SK-N-SH (cell line): ENCODE results near the gene KCNJ12. TPM values are rescaled to one million over a fixed set of nuclear protein-coding genes. Genes with fewer than 3 reads are reported as not detected.
"Not testable (repeated sequence)": the region's sequence is repeated elsewhere in the genome, so short reads cannot be mapped to it uniquely, and the experiment has no call there.

ENCODE experiments used
- CTCF ChIA-PET: fragments of 300-600, 350-600 bp; formaldehyde crosslinking; extraction: SDS; loops from one replicate; lab custom pipeline; 2021; lab: Yijun Ruan, JAX
- POLR2A ChIA-PET: fragments of 350-600 bp; sonication (Branson Sonifier 250); formaldehyde crosslinking; extraction: SDS; loops from one replicate; lab custom pipeline; 2020; ENCODE audit warnings: antibody characterized with exemption, inconsistent platforms; lab: Yijun Ruan, JAX
- DNase-seq: peaks from one replicate; pipeline ENCODE4 v3.0.0; 2012
- H2AFZ ChIP-seq: fragments of 200-600 bp; sonication (generic); 2 replicates; pipeline ENCODE4 v1.8.1; 2016; ENCODE audit warnings: antibody characterized with exemption, mild to moderate bottlenecking, low read depth
- H3F3A ChIP-seq: fragments of 200-600 bp; sonication (generic); replicated peaks from 2 replicates; pipeline ENCODE3; 2016; ENCODE audit warnings: antibody characterized with exemption, mild to moderate bottlenecking; ENCODE audit not compliant: insufficient read depth
- H3K27ac ChIP-seq, 2 experiments: fragments of 200-500 bp in 1 of 2; fragments of 200-600 bp in 1 of 2; sonication (Bioruptor generic) in 1 of 2; sonication (generic), shearing (Covaris generic) in 1 of 2; 2 replicates each; pipeline versions ENCODE4 v1.5.1 to v1.6.1; 2014 to 2016; ENCODE audit warnings: low read depth in 2 of 2, inconsistent platforms in 1 of 2, low read length in 1 of 2, mild to moderate bottlenecking in 1 of 2, mixed read lengths in 1 of 2
- H3K27me3 ChIP-seq: fragments of 200-600 bp; sonication (generic), shearing (Covaris generic); 2 replicates; pipeline ENCODE4 v1.6.1; 2016; ENCODE audit warnings: mixed run types; ENCODE audit not compliant: insufficient read depth
- H3K36me3 ChIP-seq, 2 experiments: fragments of 200-500 bp in 1 of 2; fragments of 200-600 bp in 1 of 2; sonication (Bioruptor generic) in 1 of 2; sonication (generic) in 1 of 2; replicated peaks in 1 of 2; 2 replicates each; pipeline versions ENCODE3 to v1.5.1; 2014 to 2016; ENCODE audit warnings: low read length in 1 of 2, mild to moderate bottlenecking in 1 of 2; ENCODE audit not compliant: insufficient read depth in 2 of 2, control insufficient read depth in 1 of 2
- H3K4me1 ChIP-seq, 2 experiments: fragments of 200-500 bp in 1 of 2; fragments of 200-600 bp in 1 of 2; sonication (Bioruptor generic) in 1 of 2; sonication (generic), shearing (Covaris generic) in 1 of 2; 2 replicates each; pipeline versions ENCODE4 v1.5.1 to v1.6.1; 2014 to 2016; ENCODE audit warnings: low read depth in 1 of 2, low read length in 1 of 2, mixed run types in 1 of 2; ENCODE audit not compliant: insufficient read depth in 2 of 2, control insufficient read depth in 1 of 2
- H3K4me2 ChIP-seq: fragments of 200-600 bp; sonication (generic), shearing (Covaris generic); 2 replicates; pipeline ENCODE4 v1.6.1; 2017; ENCODE audit warnings: mixed run types
- H3K4me3 ChIP-seq, 2 experiments: fragments of 200-500 bp in 1 of 2; fragments of 200-600 bp in 1 of 2; sonication (Bioruptor generic) in 1 of 2; sonication (generic), shearing (Covaris generic) in 1 of 2; 2 replicates each; pipeline versions ENCODE4 v1.5.1 to v1.8.1; 2014 to 2016; ENCODE audit warnings: low read depth in 2 of 2, inconsistent platforms in 1 of 2, low read length in 1 of 2, mild to moderate bottlenecking in 1 of 2, mixed read lengths in 1 of 2, moderate library complexity in 1 of 2
- H3K79me2 ChIP-seq: fragments of 200-600 bp; sonication (generic); 2 replicates; pipeline ENCODE4 v1.8.1; 2017; ENCODE audit warnings: mild to moderate bottlenecking; ENCODE audit not compliant: insufficient read depth
- H3K9ac ChIP-seq: fragments of 200-600 bp; sonication (generic); 2 replicates; pipeline ENCODE4 v1.6.1; 2017; ENCODE audit warnings: mixed run types
- H3K9me2 ChIP-seq: fragments of 200-600 bp; sonication (generic); 2 replicates; pipeline ENCODE4 v1.6.1; 2017; ENCODE audit warnings: mixed run types
- H3K9me3 ChIP-seq: fragments of 200-600 bp; sonication (generic); 2 replicates; pipeline ENCODE4 v1.6.1; 2017; ENCODE audit warnings: mixed run types, mild to moderate bottlenecking, moderate library complexity
- H4K20me1 ChIP-seq: fragments of 200-600 bp; sonication (generic); 2 replicates; pipeline ENCODE4 v1.6.1; 2017; ENCODE audit warnings: mild to moderate bottlenecking, mixed run types; ENCODE audit not compliant: insufficient read depth
- FOSL2 ChIP-seq: IDR thresholded peaks from 2 replicates; pipeline ENCODE4 v1.4.0; 2012; ENCODE audit warnings: low read depth, mild to moderate bottlenecking, moderate library complexity, borderline replicate concordance
- MXI1 ChIP-seq: IDR thresholded peaks from 2 replicates; pipeline ENCODE4 v1.6.1; 2012; ENCODE audit warnings: mild to moderate bottlenecking, low read depth, low read length, improper control_type of control experiment
- RAD21 ChIP-seq: IDR thresholded peaks from 2 replicates; pipeline ENCODE4 v1.6.1; 2012; ENCODE audit warnings: mild to moderate bottlenecking, low read length
- RXRA ChIP-seq: IDR thresholded peaks from 2 replicates; pipeline ENCODE4 v1.4.0; 2012; ENCODE audit warnings: low read depth, mild to moderate bottlenecking, borderline replicate concordance
- SMC3 ChIP-seq: IDR thresholded peaks from 2 replicates; pipeline ENCODE4 v1.6.1; 2012; ENCODE audit warnings: low read depth, low read length, improper control_type of control experiment
- WGBS: methylation state at CpG from one replicate; pipeline ENCODE4 v1.1.6; 2017; ENCODE audit warnings: low lambda C conversion rate; 5-methylcytosine and 5-hydroxymethylcytosine counted together
- polyA plus RNA-seq, 3 experiments: library from polyadenylated mRNA; depleted of rRNA; stranded (reverse); fragments of >200 nt; gene quantifications; 2 replicates each; pipeline ENCODE4 v1.2.3, GENCODE V29; 2012

KCNJ12 gene
- polyA plus RNA-seq, 1 of the 3 experiments (the other 2 are of a cell fraction) = 0.36 TPM

DNA sequence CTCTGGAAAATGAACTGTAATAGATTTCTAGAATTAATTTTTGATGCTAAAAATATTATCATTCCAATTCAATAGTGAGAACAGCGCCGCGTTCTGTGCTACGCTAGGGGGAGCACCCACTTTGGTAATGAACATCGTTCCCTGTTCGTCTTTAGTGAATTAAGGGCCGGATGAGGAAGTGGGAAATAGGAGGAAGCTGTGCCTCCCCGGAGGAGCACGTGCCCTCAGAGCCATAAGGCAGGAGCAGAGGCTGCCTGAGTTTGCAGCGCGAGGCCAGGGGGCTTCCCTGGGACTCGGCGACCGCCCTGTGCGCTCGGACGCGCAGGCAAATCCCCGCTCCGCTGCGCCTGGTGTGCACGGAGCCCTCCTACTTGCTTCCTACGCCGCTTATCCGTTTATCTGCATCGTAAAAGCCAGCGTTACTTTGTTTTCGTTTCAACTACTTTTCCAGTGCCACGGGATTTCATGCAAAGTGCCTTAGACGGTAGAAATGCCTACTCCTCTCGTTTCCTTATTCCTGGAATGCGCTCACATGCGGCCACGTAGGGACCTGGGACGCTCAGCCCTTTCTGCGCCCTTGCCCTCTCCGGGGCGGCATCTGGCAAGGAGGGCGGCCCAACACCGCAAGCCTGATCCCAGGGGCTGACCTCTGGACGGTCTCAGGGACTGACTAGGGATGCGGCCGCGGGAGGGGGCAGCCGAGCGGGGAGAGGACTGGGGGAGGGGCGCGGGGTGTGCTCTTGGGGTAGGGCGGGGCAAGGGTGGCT, 76.4 kb downstream of the KCNJ12 start:
- no peak overlapping the region for H3K4me2 ChIP-seq
- H3K9me3 ChIP-seq = no peaks in the 10 kb centered on the region
- no peak overlapping the region for H3K27ac ChIP-seq
- H3K79me2 ChIP-seq = no peaks in the 10 kb centered on the region
- TF ChIP-seq RAD21 = peak; percentile 29
- TF ChIP-seq FOSL2 = no peak
- H2AFZ ChIP-seq = no peak overlapping the region
- H4K20me1 ChIP-seq = no peaks in the 10 kb centered on the region
- POLR2A ChIA-PET = interaction anchor here (1.2 kb wide), 1 partner anchor 60 kb away, joined by 4 read pairs; no protein-coding TSS in a partner anchor
- no peaks in the 10 kb centered on the region for H3K9me2 ChIP-seq
- WGBS = 80% methylated on average over 38 of the region's 49 CpGs
- H3K27me3 ChIP-seq = no peaks in the 10 kb centered on the region; the same call in 1 of the 2 replicates
- no peaks in the 10 kb centered on the region for H3K36me3 ChIP-seq
- H3K4me1 ChIP-seq = peaks cover 0 to 13% of the 10 kb centered on the region in 2 experiments; a peak in 1 of 4 replicates
- no peak for DNase-seq
- CTCF ChIA-PET = interaction anchor here (0.6 to 8.0 kb wide), 5 partner anchors 9 to 172 kb away, joined by 3 to 140 read pairs (median 6); no protein-coding TSS in a partner anchor
- no peak overlapping the region for H3K9ac ChIP-seq
- H3F3A ChIP-seq = no peaks in the 10 kb centered on the region
- peak overlapping the region in 1 of 2 experiments; percentile 41; a peak in 1 of 4 replicates for H3K4me3 ChIP-seq

DNA sequence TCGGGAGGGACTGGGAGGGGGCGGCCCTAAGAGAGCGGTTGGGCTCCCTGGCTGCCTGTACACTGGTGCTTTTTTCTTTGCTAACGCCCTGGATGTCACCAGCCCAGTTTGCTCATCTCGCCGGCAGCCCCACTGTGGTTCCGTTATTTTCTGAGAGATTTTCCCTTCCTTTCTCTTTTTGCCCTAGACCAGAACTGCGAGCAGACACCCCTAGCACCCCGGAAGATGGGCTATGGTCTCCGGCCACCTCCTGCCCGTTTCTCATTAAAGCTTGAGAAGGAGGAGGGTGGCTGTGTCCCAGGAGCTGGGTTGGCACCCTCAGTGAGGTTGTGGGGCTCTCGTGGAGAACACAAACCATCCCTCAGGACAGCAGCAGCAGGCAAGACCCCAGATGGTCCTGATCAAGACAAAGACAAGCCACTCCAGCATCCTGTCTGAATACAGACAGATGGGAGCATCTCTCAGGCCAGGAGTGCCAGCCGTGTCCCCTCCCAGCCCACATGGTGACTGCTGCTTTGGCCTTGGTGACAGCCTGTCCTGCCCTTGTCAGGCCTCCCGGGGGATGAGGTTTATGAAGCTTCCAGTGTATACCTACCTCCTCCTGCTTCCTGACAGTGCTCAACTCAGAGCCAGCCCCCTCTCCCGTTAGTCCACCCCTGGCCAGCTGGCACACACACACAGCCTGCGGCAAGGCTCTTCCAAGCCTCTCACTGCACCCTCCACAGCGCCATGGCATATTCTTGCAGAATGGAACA, 77.2 kb downstream of the KCNJ12 start:
- DNase-seq = peak; percentile 63
- Histone ChIP-seq H3K9ac (no peak overlapping the region), H3K27me3 (no peaks in the 10 kb centered on the region; the same call in 1 of the 2 replicates), H3K27ac (peak overlapping the region in 1 of 2 experiments; percentile 22; a peak in 1 of 4 replicates), H2AFZ (no peak overlapping the region), H3K4me3 (no peak overlapping the region), H4K20me1 (no peaks in the 10 kb centered on the region), H3K36me3 (no peaks in the 10 kb centered on the region), H3K79me2 (no peaks in the 10 kb centered on the region), H3K4me2 (no peak overlapping the region), H3F3A (no peaks in the 10 kb centered on the region), H3K9me2 (no peaks in the 10 kb centered on the region), H3K9me3 (no peaks in the 10 kb centered on the region), H3K4me1 (peaks cover 0 to 13% of the 10 kb centered on the region in 2 experiments; a peak in 1 of 4 replicates)
- ChIA-PET POLR2A (interaction anchor here (1.2 kb wide), 1 partner anchor 60 kb away, joined by 4 read pairs; no protein-coding TSS in a partner anchor), CTCF (interaction anchor here (0.7 to 8.0 kb wide), 5 partner anchors 28 to 336 kb away, joined by 3 to 140 read pairs (median 6); no protein-coding TSS in a partner anchor)
- 61% methylated on average over 16 of the region's 17 CpGs for WGBS
- TF ChIP-seq SMC3 (no peak), MXI1 (peak; percentile 57; the same call in 1 of the 2 replicates), RXRA (no peak)

DNA sequence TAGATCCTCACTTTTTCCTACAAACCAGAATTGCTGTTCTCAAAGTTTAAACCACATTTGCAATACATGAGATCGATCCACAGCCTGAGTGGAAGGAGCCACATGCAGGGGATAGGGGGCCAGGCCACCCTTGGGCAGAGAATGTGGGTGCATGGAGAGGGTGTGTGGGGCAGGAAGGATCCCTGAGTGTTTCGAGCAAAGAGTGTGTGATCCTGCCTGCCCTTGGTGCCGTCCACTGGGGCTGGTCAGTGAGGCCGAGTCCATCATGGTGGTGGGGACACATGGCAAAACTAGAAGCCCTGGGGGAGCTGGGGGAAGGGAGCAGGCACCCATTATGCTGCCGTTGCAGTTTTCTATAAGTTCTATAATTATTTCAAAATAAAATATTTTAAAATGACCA, 77.8 kb downstream of the KCNJ12 start:
- not testable (repeated sequence) for H3K4me3 ChIP-seq
- WGBS = 83% methylated on average over 5 of the region's 5 CpGs

More for the DNA sequence above, 77.8 kb downstream of the KCNJ12 start:
- H3K9me3 ChIP-seq, H2AFZ ChIP-seq, H3K36me3 ChIP-seq, DNase-seq, H3K9ac ChIP-seq, H3F3A ChIP-seq, H3K4me2 ChIP-seq, H3K79me2 ChIP-seq, H4K20me1 ChIP-seq, POLR2A ChIA-PET, H3K9me2 ChIP-seq, H3K27me3 ChIP-seq: not testable (repeated sequence)
- Histone ChIP-seq H3K27ac (peak overlapping the region in 1 of 2 experiments; percentile 22; a peak in 2 of 4 replicates), H3K4me1 (peaks cover 0 to 13% of the 10 kb centered on the region in 2 experiments; a peak in 1 of 4 replicates)
- CTCF ChIA-PET = interaction anchor here (0.9 to 8.0 kb wide), 4 partner anchors 59 to 337 kb away, joined by 3 to 140 read pairs (median 7); no protein-coding TSS in a partner anchor
